Measurements from ENCODE around the gene TRMT6. TPM values are rescaled to one million over a fixed set of nuclear protein-coding genes. Genes with fewer than 3 reads are reported as not detected.

Gene TRMT6
- total RNA-seq, 1 donor from 2014 or later = 11.1 TPM

GRCh38 chr20:5895626-5896025 is 54.7 kb downstream of the TRMT6 start:
- no peak for TF ChIP-seq CTCF (IDR thresholded peaks at IDR 0.05)
- Mint-ChIP-seq H3K4me3 (ENCODE audit: unreplicated experiment) (no peak overlapping the region), H3K27me3 (ENCODE audit: unreplicated experiment) (peaks cover 40% of the 10 kb centered on the region), H3K4me1 (ENCODE audit: unreplicated experiment) (no peaks in the 10 kb centered on the region), H3K27ac (ENCODE audit: unreplicated experiment) (no peak overlapping the region), H3K36me3 (ENCODE audit: unreplicated experiment) (no peaks in the 10 kb centered on the region), H3K9me3 (ENCODE audit: unreplicated experiment) (no peaks in the 10 kb centered on the region)
- DNase-seq (ENCODE audit: extremely low spot score, unreplicated experiment) = no peak

- H3K27ac Mint-ChIP-seq (ENCODE audit: unreplicated experiment) = no peak overlapping the region
- H3K4me1 Mint-ChIP-seq (ENCODE audit: unreplicated experiment) = no peaks in the 10 kb centered on the region
- peaks cover 28% of the 10 kb centered on the region for H3K27me3 Mint-ChIP-seq (ENCODE audit: unreplicated experiment)
- no peaks in the 10 kb centered on the region for H3K9me3 Mint-ChIP-seq (ENCODE audit: unreplicated experiment)
- H3K4me3 Mint-ChIP-seq (ENCODE audit: unreplicated experiment) = no peak overlapping the region
- no peak for DNase-seq (ENCODE audit: extremely low spot score, unreplicated experiment)
- no peaks in the 10 kb centered on the region for H3K36me3 Mint-ChIP-seq (ENCODE audit: unreplicated experiment)
- no peak for TF ChIP-seq CTCF (IDR thresholded peaks at IDR 0.05)
Measured at GRCh38 chr20:5893621-5894020, 56.7 kb downstream of the TRMT6 start.

- H3K9me3 Mint-ChIP-seq (ENCODE audit: unreplicated experiment) = no peaks in the 10 kb centered on the region
- no peaks in the 10 kb centered on the region for H3K4me1 Mint-ChIP-seq (ENCODE audit: unreplicated experiment)
- peaks cover 24% of the 10 kb centered on the region for H3K27me3 Mint-ChIP-seq (ENCODE audit: unreplicated experiment)
- no peak overlapping the region for H3K27ac Mint-ChIP-seq (ENCODE audit: unreplicated experiment)
- no peaks in the 10 kb centered on the region for H3K36me3 Mint-ChIP-seq (ENCODE audit: unreplicated experiment)
- DNase-seq (ENCODE audit: extremely low spot score, unreplicated experiment) = no peak
- H3K4me3 Mint-ChIP-seq (ENCODE audit: unreplicated experiment) = no peak overlapping the region
- no peak for TF ChIP-seq CTCF (IDR thresholded peaks at IDR 0.05)
Measured at GRCh38 chr20:5893052-5893451, 57.3 kb downstream of the TRMT6 start.

GRCh38 chr20:5890773-5891441 is 59.4 kb downstream of the TRMT6 start:
- TF ChIP-seq CTCF (IDR thresholded peaks at IDR 0.05) = no peak
- Mint-ChIP-seq H3K27ac (ENCODE audit: unreplicated experiment) (no peak overlapping the region), H3K27me3 (ENCODE audit: unreplicated experiment) (peaks cover 6% of the 10 kb centered on the region), H3K4me3 (ENCODE audit: unreplicated experiment) (no peak overlapping the region), H3K9me3 (ENCODE audit: unreplicated experiment) (no peaks in the 10 kb centered on the region), H3K4me1 (ENCODE audit: unreplicated experiment) (no peaks in the 10 kb centered on the region), H3K36me3 (ENCODE audit: unreplicated experiment) (no peaks in the 10 kb centered on the region)
- no peak for DNase-seq (ENCODE audit: extremely low spot score, unreplicated experiment)

- Mint-ChIP-seq H3K4me3 (ENCODE audit: unreplicated experiment) (no peak overlapping the region), H3K36me3 (ENCODE audit: unreplicated experiment) (no peaks in the 10 kb centered on the region), H3K27ac (ENCODE audit: unreplicated experiment) (no peak overlapping the region), H3K27me3 (ENCODE audit: unreplicated experiment) (peaks cover 14% of the 10 kb centered on the region), H3K9me3 (ENCODE audit: unreplicated experiment) (no peaks in the 10 kb centered on the region), H3K4me1 (ENCODE audit: unreplicated experiment) (no peaks in the 10 kb centered on the region)
- no peak for TF ChIP-seq CTCF (IDR thresholded peaks at IDR 0.05)
- no peak for DNase-seq (ENCODE audit: extremely low spot score, unreplicated experiment)
Measured at GRCh38 chr20:5888041-5888440, 62.3 kb downstream of the TRMT6 start.
